HEK293T (cell line): Measurements from ENCODE around the gene COL1A1.

Experiments used
- CTCF ChIA-PET: fragments of 350-600 bp; formaldehyde crosslinking; extraction: SDS; loops from one replicate; lab custom pipeline; 2021; ENCODE audit warnings: antibody characterized with exemption, inconsistent platforms; lab: Yijun Ruan, JAX
- POLR2A ChIA-PET: fragments of 350-600 bp; formaldehyde crosslinking; extraction: SDS; loops from one replicate; lab custom pipeline; 2020; ENCODE audit warnings: antibody characterized with exemption, inconsistent platforms; lab: Yijun Ruan, JAX
- DNase-seq: peaks from one replicate; pipeline ENCODE4 v3.0.0; 2012; ENCODE audit warnings: mixed read lengths; ENCODE audit errors: extremely low spot score
- ARNT ChIP-seq: fragments of 450-650 bp; IDR thresholded peaks from 2 replicates; pipeline ENCODE4 v1.6.1; 2017; ENCODE audit warnings: mild to moderate bottlenecking
- BHLHE40 ChIP-seq: fragments of 450-650 bp; IDR thresholded peaks from 2 replicates; pipeline ENCODE4 v1.6.1; 2016; ENCODE audit warnings: mild to moderate bottlenecking, moderate library complexity, borderline replicate concordance
- CTBP1 ChIP-seq: fragments of 450-650 bp; IDR thresholded peaks from 2 replicates; pipeline ENCODE4 v1.6.1; 2016; ENCODE audit warnings: borderline replicate concordance
- ELF4 ChIP-seq: fragments of 450-650 bp; IDR thresholded peaks from 2 replicates; pipeline ENCODE4 v1.6.1; 2017; ENCODE audit warnings: antibody characterized with exemption
- FOXA1 ChIP-seq: fragments of 450-650 bp; IDR thresholded peaks from 2 replicates; pipeline ENCODE4 v1.6.1; 2016; ENCODE audit warnings: mild to moderate bottlenecking
- FOXK2 ChIP-seq: fragments of 450-650 bp; IDR thresholded peaks from 2 replicates; pipeline ENCODE4 v1.6.1; 2016; ENCODE audit warnings: mild to moderate bottlenecking
- FOXM1 ChIP-seq: fragments of 450-650 bp; IDR thresholded peaks from 2 replicates; pipeline ENCODE4 v1.6.1; 2017; ENCODE audit warnings: mild to moderate bottlenecking, borderline replicate concordance
- HDGF ChIP-seq: fragments of 450-650 bp; IDR thresholded peaks from 2 replicates; pipeline ENCODE4 v1.6.1; 2017; ENCODE audit warnings: antibody characterized with exemption, borderline replicate concordance
- L3MBTL2 ChIP-seq: fragments of 450-650 bp; conservative IDR thresholded peaks from 2 replicates; pipeline ENCODE4 v1.6.1; 2016; ENCODE audit warnings: mild to moderate bottlenecking
- LEF1 ChIP-seq: fragments of 450-650 bp; IDR thresholded peaks from 2 replicates; pipeline ENCODE4 v1.6.1; 2017; ENCODE audit warnings: mild to moderate bottlenecking, borderline replicate concordance
- NFRKB ChIP-seq: fragments of 450-650 bp; IDR thresholded peaks from 2 replicates; pipeline ENCODE4 v1.6.1; 2016; ENCODE audit warnings: mild to moderate bottlenecking, moderate library complexity
- SP1 ChIP-seq: fragments of 450-650 bp; IDR thresholded peaks from 2 replicates; pipeline ENCODE4 v1.6.1; 2017
- SUZ12 ChIP-seq: fragments of 450-650 bp; IDR thresholded peaks from 2 replicates; pipeline ENCODE4 v1.6.1; 2016; ENCODE audit warnings: mild to moderate bottlenecking
- TARDBP ChIP-seq: fragments of 450-650 bp; IDR thresholded peaks from 2 replicates; pipeline ENCODE4 v1.6.1; 2016
- ZNF384 ChIP-seq: fragments of 450-650 bp; IDR thresholded peaks from 2 replicates; pipeline ENCODE4 v1.6.1; 2016
- TF ChIP-seq, protein P1 (sequence below): fragments of 450-650 bp; IDR thresholded peaks from 2 replicates; pipeline ENCODE4 v1.6.1; 2016

Gene COL1A1

DNA sequence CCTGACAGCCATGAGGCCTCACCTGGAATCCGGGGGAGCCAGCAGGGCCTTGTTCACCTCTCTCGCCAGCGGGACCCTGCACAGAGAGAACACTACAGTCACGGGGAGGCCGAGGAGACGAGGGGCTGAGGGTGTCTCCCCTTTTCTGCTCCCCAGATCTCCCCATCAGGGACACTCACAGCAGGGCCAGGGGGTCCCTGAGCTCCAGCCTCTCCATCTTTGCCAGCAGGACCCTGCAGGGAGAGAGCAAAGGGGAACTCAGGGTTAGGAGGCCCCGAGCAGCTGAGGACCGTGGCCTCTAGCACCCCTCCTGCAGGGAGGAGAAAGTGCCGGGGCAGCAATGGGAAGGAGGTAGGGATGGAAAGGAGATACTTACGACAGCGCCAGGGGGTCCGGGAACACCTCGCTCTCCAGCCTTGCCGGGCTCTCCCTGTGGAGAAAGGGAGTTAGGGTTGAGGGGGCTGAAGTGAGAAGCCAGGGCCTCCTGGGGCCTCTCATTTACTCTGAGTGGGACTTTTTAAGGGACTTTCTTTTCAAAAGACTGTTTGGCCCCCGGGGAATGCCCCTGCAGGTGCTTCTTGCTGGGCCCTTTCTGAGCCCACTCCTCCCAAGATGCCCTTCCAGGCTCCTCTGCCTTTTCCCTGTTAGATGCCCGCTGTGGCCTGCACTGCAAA is 8.7 kb downstream of the COL1A1 start:
- no peak for DNase-seq
- ChIA-PET CTCF (interaction anchor here (0.6 kb wide), 1 partner anchor 105 kb away, joined by 6 read pairs; no protein-coding TSS in a partner anchor), POLR2A (no interaction called here)
- TF ChIP-seq L3MBTL2 (no peak), FOXK2 (no peak)

DNA sequence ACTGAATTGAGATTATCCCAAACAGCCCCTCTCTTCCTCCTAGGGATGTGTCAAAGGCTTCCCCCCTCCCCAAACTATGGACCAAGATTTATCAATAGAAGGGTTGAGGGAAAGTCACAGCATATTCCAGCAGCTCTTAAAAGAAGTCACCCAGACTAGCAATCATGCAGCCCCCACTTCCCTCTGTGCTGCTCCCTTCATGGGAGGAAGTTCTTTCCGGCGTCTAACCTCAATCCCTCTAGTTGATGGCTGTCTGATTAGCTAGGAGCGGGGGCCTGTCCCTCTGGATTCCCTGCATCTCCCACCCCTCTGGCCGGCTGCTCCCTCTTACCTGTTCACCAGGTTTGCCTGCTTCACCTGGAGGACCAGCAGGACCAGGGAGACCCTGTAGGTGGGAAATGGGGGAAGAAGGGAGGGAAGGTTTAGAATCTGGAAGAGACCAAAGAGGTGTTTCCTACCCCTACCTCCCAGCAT is 9.2 kb downstream of the COL1A1 start:
- CTCF ChIA-PET: no interaction called here
- POLR2A ChIA-PET: no interaction called here
- TF ChIP-seq ZNF384 (no peak), TARDBP (no peak), ARNT (no peak), L3MBTL2 (no peak), CTBP1 (no peak)
- TF ChIP-seq, protein P1, sequence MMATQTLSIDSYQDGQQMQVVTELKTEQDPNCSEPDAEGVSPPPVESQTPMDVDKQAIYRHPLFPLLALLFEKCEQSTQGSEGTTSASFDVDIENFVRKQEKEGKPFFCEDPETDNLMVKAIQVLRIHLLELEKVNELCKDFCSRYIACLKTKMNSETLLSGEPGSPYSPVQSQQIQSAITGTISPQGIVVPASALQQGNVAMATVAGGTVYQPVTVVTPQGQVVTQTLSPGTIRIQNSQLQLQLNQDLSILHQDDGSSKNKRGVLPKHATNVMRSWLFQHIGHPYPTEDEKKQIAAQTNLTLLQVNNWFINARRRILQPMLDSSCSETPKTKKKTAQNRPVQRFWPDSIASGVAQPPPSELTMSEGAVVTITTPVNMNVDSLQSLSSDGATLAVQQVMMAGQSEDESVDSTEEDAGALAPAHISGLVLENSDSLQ: no peak
- no peak for DNase-seq

GRCh38 chr17:50191359-50192143 is 9.9 kb downstream of the COL1A1 start:
- CTCF ChIA-PET: interaction anchor here (1.4 kb wide), 1 partner anchor 22 kb away, joined by 6 read pairs; no protein-coding TSS in a partner anchor
- no peak for DNase-seq
- POLR2A ChIA-PET: no interaction called here
- no peak for TF ChIP-seq SUZ12
- TF ChIP-seq FOXK2: no peak
- TF ChIP-seq, protein P1: no peak
- TF ChIP-seq ARNT: no peak
- no peak for TF ChIP-seq SP1
- no peak for TF ChIP-seq HDGF
- TF ChIP-seq FOXM1: no peak
- no peak for TF ChIP-seq NFRKB
- TF ChIP-seq CTBP1: no peak
- TF ChIP-seq BHLHE40: no peak
- no peak for TF ChIP-seq FOXA1

DNA sequence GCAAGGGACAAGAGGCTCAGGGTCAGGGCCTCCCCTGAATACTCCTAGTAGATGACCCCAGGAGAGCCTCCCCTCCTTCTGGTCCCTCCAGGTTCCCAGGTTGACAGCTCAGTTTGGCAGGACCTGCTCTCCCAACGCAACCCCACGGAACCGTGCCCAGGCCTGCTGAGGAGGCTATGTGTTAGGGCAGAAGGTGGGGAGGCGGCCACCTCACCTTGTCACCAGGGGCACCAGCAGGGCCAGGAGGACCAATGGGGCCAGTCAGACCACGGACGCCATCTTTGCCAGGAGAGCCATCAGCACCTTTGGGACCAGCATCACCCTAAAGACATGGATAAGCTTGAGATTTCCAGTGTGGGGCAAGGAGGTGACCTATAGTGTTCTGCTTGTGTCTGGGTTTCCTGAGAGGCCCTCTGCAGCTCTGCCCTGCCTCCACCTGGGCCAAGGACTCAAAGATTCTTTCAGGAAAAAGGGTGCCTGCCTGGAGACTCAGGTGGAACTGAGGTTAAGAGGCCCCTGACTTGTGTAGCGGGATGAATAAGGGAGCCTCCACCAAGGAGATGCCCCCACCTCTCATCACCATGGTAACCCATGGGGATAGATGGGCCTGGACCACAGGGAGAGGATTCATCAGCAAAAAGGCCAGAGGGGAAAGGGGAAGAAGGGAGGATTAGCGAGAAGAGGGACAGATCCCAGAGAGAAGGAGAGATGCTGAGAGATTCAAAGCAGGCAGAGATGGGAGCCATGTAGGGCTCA is 10.7 kb downstream of the COL1A1 start:
- no peak for DNase-seq
- TF ChIP-seq, protein P1: no peak
- TF ChIP-seq LEF1: no peak
- no peak for TF ChIP-seq BHLHE40
- TF ChIP-seq NFRKB: no peak
- TF ChIP-seq SP1: no peak
- TF ChIP-seq SUZ12: no peak
- TF ChIP-seq FOXA1: no peak
- TF ChIP-seq HDGF: no peak
- no peak for TF ChIP-seq L3MBTL2
- POLR2A ChIA-PET: interaction anchor here (0.8 kb wide), 1 partner anchor 30 kb away, joined by 3 read pairs; no protein-coding TSS in a partner anchor
- CTCF ChIA-PET: interaction anchor here (1.4 kb wide), 1 partner anchor 21 kb away, joined by 6 read pairs; no protein-coding TSS in a partner anchor

- TF ChIP-seq ELF4: no peak
- no peak for DNase-seq
- CTCF ChIA-PET: interaction anchor here (1.4 kb wide), 1 partner anchor 21 kb away, joined by 6 read pairs; no protein-coding TSS in a partner anchor
- POLR2A ChIA-PET: interaction anchor here (0.8 kb wide), 1 partner anchor 29 kb away, joined by 3 read pairs; no protein-coding TSS in a partner anchor
Measured at GRCh38 chr17:50190293-50190602, 11.2 kb downstream of the COL1A1 start.

DNA sequence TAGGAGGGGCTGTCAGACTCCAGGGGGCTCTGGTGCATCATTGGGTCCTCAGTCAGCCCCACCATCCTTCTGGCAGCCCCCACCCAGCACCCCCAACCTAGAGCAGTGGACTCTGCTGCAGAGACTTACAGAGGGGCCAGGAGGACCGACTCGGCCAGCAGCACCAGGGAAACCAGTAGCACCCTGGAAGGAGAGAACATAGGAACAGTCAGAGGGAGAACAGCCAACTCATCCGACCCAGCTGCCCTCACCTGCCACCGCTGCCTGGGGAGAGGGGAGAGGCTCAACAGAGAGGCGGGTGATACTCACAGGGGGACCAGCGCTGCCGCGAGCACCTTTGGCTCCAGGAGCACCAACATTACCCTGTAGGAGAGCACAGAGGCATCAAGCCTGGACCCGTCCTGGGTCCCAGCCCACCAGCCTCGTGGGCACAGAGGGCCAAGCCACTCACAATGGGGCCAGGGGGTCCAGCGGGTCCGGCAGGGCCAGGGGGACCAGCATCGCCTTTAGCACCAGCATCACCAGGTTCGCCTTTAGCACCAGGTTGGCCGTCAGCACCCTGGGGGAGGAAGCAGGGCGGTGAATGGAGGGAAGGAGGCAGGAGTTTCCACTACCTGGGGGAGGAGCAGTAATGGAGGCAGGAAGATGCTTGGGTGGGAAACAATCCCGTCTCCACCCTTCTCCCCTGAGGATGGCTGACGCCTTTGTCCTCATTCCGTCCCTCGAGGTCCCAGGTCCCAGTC is 11.7 kb downstream of the COL1A1 start:
- POLR2A ChIA-PET: interaction anchor here (0.8 kb wide), 1 partner anchor 29 kb away, joined by 3 read pairs; no protein-coding TSS in a partner anchor
- DNase-seq: no peak
- CTCF ChIA-PET: interaction anchor here (1.4 kb wide), 1 partner anchor 20 kb away, joined by 6 read pairs; no protein-coding TSS in a partner anchor
- TF ChIP-seq TARDBP (no peak), L3MBTL2 (no peak), SUZ12 (no peak), ARNT (no peak), NFRKB (no peak), FOXK2 (no peak), HDGF (no peak), ZNF384 (no peak), ELF4 (no peak), LEF1 (no peak), BHLHE40 (no peak), FOXM1 (no peak), CTBP1 (no peak), FOXA1 (no peak), SP1 (no peak)
- TF ChIP-seq, protein P1: no peak
